Naive thymus-derived CD4-positive, alpha-beta T cell (primary cell): ENCODE data around the gene CFAP74. TPM values are rescaled to one million over a fixed set of nuclear protein-coding genes. Genes with fewer than 3 reads are reported as not detected.
A peak's percentile ranks its signal among the peaks of the same experiment; 100 is the strongest.
"Not testable (repeated sequence)": the region's sequence is repeated elsewhere in the genome, so short reads cannot be mapped to it uniquely, and the experiment has no call there.

Experiments used
- ATAC-seq: fragments of 150-1000 bp; cut with Tn5 transposase; 2 replicates; pipeline ENCODE4 v1.10.0; 2021; ENCODE audit warnings: mild to moderate bottlenecking, moderate library complexity
- CTCF ChIA-PET: fragments of 350-600 bp; sonication (Branson Sonifier 250); formaldehyde crosslinking; loops from one replicate; lab custom pipeline; 2021; ENCODE audit warnings: antibody characterized with exemption; lab: Charles Lee
- POLR2A ChIA-PET: fragments of 350-600 bp; sonication (Branson Sonifier 250); formaldehyde crosslinking; loops from one replicate; lab custom pipeline; 2021; ENCODE audit warnings: antibody characterized with exemption, inconsistent platforms; lab: Charles Lee
- DNase-seq, 9 donors: peaks; one replicate each; pipeline versions ENCODE4 v3.0.0 to v3.0.0-alpha.2; 2020 to 2022; ENCODE audit warnings: mixed read lengths in 1 of 9
- H3K27ac ChIP-seq: one replicate; pipeline ENCODE4 v1.7.0; 2013; ENCODE audit warnings: mild to moderate bottlenecking, low read depth, low read length, moderate library complexity
- H3K27me3 ChIP-seq, 2 donors: one replicate each; pipeline ENCODE4 v1.7.0; 2013; ENCODE audit warnings: low read length in 2 of 2, mild to moderate bottlenecking in 2 of 2, moderate library complexity in 2 of 2; ENCODE audit not compliant: control insufficient read depth in 2 of 2, insufficient read depth in 2 of 2
- H3K36me3 ChIP-seq, 3 experiments: 1 replicate in 2 of 3; 2 replicates in 1 of 3; pipeline ENCODE4 v1.7.0; 2013; ENCODE audit warnings: low read length in 3 of 3, mild to moderate bottlenecking in 3 of 3, moderate library complexity in 1 of 3; ENCODE audit not compliant: insufficient read depth in 3 of 3, control insufficient read depth in 2 of 3
- H3K4me1 ChIP-seq, 2 donors: one replicate each; pipeline ENCODE4 v1.7.0; 2013; ENCODE audit warnings: low read length in 2 of 2, mild to moderate bottlenecking in 2 of 2, moderate library complexity in 1 of 2; ENCODE audit not compliant: control insufficient read depth in 2 of 2, insufficient read depth in 2 of 2
- H3K4me3 ChIP-seq: 2 replicates; pipeline ENCODE4 v1.7.0; 2013; ENCODE audit warnings: mild to moderate bottlenecking, low read length
- H3K9me3 ChIP-seq, 3 experiments: 1 replicate in 2 of 3; 2 replicates in 1 of 3; pipeline ENCODE4 v1.7.0; 2013; ENCODE audit warnings: low read length in 3 of 3; ENCODE audit not compliant: control insufficient read depth in 2 of 3
- H3K27ac Mint-ChIP-seq, 9 donors: one replicate each; pipeline ENCODE4 v1.8.0; 2020 to 2022; ENCODE audit warnings: mixed read lengths in 9 of 9, mild to moderate bottlenecking in 8 of 9, moderate library complexity in 5 of 9, inconsistent platforms in 2 of 9
- H3K27me3 Mint-ChIP-seq, 5 donors: one replicate each; pipeline ENCODE4 v1.8.0; 2021 to 2022; ENCODE audit warnings: mixed read lengths in 5 of 5, mild to moderate bottlenecking in 1 of 5
- H3K36me3 Mint-ChIP-seq, 5 donors: one replicate each; pipeline ENCODE4 v1.8.0; 2020 to 2022; ENCODE audit warnings: mixed read lengths in 5 of 5, mild to moderate bottlenecking in 3 of 5, inconsistent platforms in 1 of 5
- H3K4me1 Mint-ChIP-seq, 7 donors: one replicate each; pipeline ENCODE4 v1.8.0; 2020 to 2022; ENCODE audit warnings: mixed read lengths in 7 of 7, mild to moderate bottlenecking in 3 of 7, inconsistent platforms in 1 of 7
- H3K4me3 Mint-ChIP-seq, 10 donors: one replicate each; pipeline ENCODE4 v1.8.0; 2020 to 2022; ENCODE audit warnings: mild to moderate bottlenecking in 10 of 10, mixed read lengths in 10 of 10, moderate library complexity in 6 of 10, inconsistent platforms in 2 of 10
- H3K9me3 Mint-ChIP-seq, 11 donors: one replicate each; pipeline ENCODE4 v1.8.0; 2020 to 2022; ENCODE audit warnings: mixed read lengths in 11 of 11, mild to moderate bottlenecking in 4 of 11, inconsistent platforms in 1 of 11, moderate library complexity in 1 of 11
- intact Hi-C, 2 donors: fragments of 100-400 bp; cut with micrococcal nuclease; formaldehyde crosslinking; loops; one replicate each; pipeline ENCODE4 v1.15.1; 2023
- polyA plus RNA-seq, 2 donors: library from polyadenylated mRNA; unstranded; fragments of 300-500 nt; fragmentation: Illumina TruSeq; gene quantifications; one replicate each; pipeline ENCODE4 v1.2.3, GENCODE V29; 2021
- total RNA-seq, 6 experiments: library from RNA in 5 of 6; stranded (reverse) in 5 of 6; gene quantifications; 1 replicate in 5 of 6; 2 replicates in 1 of 6; pipeline ENCODE4 v1.2.3 and lab custom pipeline; 2021 to 2026

The CFAP74 gene
- total and polyA plus RNA-seq, 7 experiments from 2014 or later, result not detected

DNA sequence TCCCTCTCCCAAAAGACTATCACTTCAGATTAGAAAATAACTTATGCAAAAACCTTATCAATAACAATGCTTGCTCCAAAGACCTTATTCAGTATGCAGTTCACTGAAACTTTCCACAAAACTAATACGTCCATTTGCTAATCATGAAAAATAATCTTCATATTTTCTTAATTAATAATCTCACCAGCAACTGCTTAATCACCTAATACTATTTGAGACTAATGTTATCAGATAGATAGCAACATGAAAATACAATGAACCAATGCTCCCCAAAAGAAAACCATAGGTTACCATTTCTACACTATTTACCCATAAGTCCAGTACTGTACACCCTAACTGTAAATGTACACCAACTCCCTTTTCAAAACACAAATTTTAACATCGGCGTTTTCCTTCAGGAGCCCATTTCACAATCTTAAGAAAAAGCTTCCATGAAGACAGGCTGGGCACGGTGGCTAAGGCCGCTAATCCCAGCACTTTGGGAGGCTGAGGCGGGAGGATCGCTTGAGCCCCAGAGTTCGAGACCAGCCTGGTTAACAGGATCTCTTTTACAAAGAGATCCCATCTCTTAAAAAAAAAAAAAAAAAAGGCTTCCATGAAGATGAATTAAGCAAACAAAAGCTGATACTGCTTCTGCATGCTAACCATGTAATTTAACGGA lies 114.4 kb downstream of the CFAP74 start:
- ATAC-seq (no peak), DNase-seq (no peak)
- intact Hi-C loops, result loop anchor here (2.0 to 5.0 kb wide), 2 partner anchors 47 to 108 kb away; no protein-coding TSS in a partner anchor
- peaks cover 0 to 12% (median 0%) of the 10 kb centered on the region in 5 donors for H3K36me3 Mint-ChIP-seq
- Histone ChIP-seq H3K27me3 (no peaks in the 10 kb centered on the region), H3K9me3 (no peaks in the 10 kb centered on the region), H3K4me3 (peak overlapping the region; percentile 55), H3K4me1 (peaks cover 38 to 39% of the 10 kb centered on the region in 2 donors), H3K27ac (peak overlapping the region; percentile 96), H3K36me3 (no peaks in the 10 kb centered on the region)
- peak overlapping the region; percentile 76 to 100 (median 86) for H3K4me3 Mint-ChIP-seq
- POLR2A ChIA-PET, result interaction anchor here (0.6 to 1.6 kb wide), 3 partner anchors 9 to 109 kb away, joined by 3 to 8 read pairs (median 3); no protein-coding TSS in a partner anchor
- peaks cover 0 to 2% (median 0%) of the 10 kb centered on the region in 11 donors for H3K9me3 Mint-ChIP-seq
- H3K27ac Mint-ChIP-seq, result peak overlapping the region; percentile 25 to 94 (median 88)
- CTCF ChIA-PET, result no interaction called here
- peaks cover 36 to 69% (median 48%) of the 10 kb centered on the region in 7 donors for H3K4me1 Mint-ChIP-seq
- no peaks in the 10 kb centered on the region for H3K27me3 Mint-ChIP-seq

DNA sequence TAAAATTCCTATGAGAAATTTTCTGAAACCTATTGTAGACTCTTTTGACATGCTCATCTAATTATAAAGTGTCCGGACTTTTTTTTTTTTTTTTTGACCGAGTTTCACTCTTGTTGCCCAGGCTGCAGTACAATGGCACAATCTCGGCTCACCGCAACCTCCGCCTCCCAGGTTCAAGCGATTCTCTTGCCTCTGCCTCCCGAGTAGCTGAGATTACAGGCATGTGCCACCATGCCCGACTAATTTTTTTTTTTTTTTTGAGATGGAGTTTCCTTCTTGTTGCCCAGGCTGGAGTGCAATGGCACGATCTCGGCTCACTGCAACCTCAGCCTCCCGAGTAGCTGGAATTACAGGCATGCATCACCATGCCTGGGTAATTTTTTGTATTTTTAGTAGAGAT lies 119.7 kb downstream of the CFAP74 start:
- intact Hi-C loops, H3K27ac ChIP-seq, H3K36me3 ChIP-seq, CTCF ChIA-PET, H3K9me3 Mint-ChIP-seq, H3K4me3 ChIP-seq, H3K27me3 Mint-ChIP-seq, POLR2A ChIA-PET, H3K27me3 ChIP-seq, H3K9me3 ChIP-seq, DNase-seq, ATAC-seq: not testable (repeated sequence)
- peaks cover 58 to 88% (median 67%) of the 10 kb centered on the region in 7 donors for H3K4me1 Mint-ChIP-seq
- peak overlapping the region in 6 of 9 donors; percentile 19 to 69 (median 38) for H3K27ac Mint-ChIP-seq
- peaks cover 51 to 62% of the 10 kb centered on the region in 2 donors for H3K4me1 ChIP-seq
- peak overlapping the region in 6 of 10 donors; percentile 36 to 69 (median 42) for H3K4me3 Mint-ChIP-seq
- H3K36me3 Mint-ChIP-seq, result peaks cover 1 to 14% (median 5%) of the 10 kb centered on the region in 5 donors

GRCh38 chr1:1883092-1883873 lies 120.3 kb downstream of the CFAP74 start:
- ChIA-PET CTCF (no interaction called here), POLR2A (no interaction called here)
- intact Hi-C loops, result no loop called here
- Histone ChIP-seq H3K4me1 (peaks cover 52 to 62% of the 10 kb centered on the region in 2 donors), H3K36me3 (peaks cover 0 to 5% (median 0%) of the 10 kb centered on the region in 3 experiments), H3K27ac (no peak overlapping the region), H3K4me3 (no peak overlapping the region), H3K9me3 (no peaks in the 10 kb centered on the region), H3K27me3 (no peaks in the 10 kb centered on the region)
- H3K9me3 Mint-ChIP-seq, result no peaks in the 10 kb centered on the region
- H3K4me3 Mint-ChIP-seq, result peak overlapping the region in 9 of 10 donors; percentile 10 to 69 (median 42)
- peak overlapping the region in 8 of 9 donors; percentile 19 to 72 (median 42) for H3K27ac Mint-ChIP-seq
- peaks cover 4 to 19% (median 11%) of the 10 kb centered on the region in 5 donors for H3K36me3 Mint-ChIP-seq
- ATAC-seq (no peak), DNase-seq (no peak)
- no peaks in the 10 kb centered on the region for H3K27me3 Mint-ChIP-seq
- H3K4me1 Mint-ChIP-seq, result peaks cover 58 to 88% (median 68%) of the 10 kb centered on the region in 7 donors

DNA sequence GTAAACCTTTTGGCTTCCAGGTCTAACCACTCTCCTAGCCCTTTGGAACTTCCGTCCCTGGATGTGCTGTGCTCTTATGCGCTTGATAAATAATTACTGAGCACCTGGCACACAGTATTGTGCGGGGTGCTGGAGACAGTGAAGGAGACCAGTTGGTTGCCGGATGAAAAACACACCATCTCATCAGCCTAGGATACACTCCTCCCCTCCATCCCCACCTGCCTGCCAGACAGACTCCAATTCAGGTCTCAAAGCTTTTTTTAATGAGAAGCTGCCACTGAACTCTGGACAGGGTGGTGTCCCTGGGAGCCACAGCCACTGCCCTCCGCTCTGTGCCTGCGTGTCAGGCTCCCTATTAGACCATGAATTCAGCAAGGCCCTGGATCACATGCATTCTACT lies 121.9 kb downstream of the CFAP74 start:
- DNase-seq (no peak), ATAC-seq (peak; percentile 22)
- peaks cover 39 to 52% of the 10 kb centered on the region in 2 donors for H3K4me1 ChIP-seq
- peak overlapping the region in 7 of 10 donors; percentile 19 to 73 (median 61) for H3K4me3 Mint-ChIP-seq
- no peaks in the 10 kb centered on the region for H3K9me3 Mint-ChIP-seq
- no peaks in the 10 kb centered on the region for H3K9me3 ChIP-seq
- ChIA-PET POLR2A (interaction anchor here (0.7 kb wide), 1 partner anchor 473 kb away, joined by 3 read pairs; no protein-coding TSS in a partner anchor), CTCF (no interaction called here)
- peaks cover 4 to 20% (median 10%) of the 10 kb centered on the region in 5 donors for H3K36me3 Mint-ChIP-seq
- H3K27me3 ChIP-seq, result no peaks in the 10 kb centered on the region
- intact Hi-C loops, result no loop called here
- H3K27ac Mint-ChIP-seq, result peak overlapping the region in 7 of 9 donors; percentile 13 to 74 (median 39)
- peaks cover 55 to 83% (median 64%) of the 10 kb centered on the region in 7 donors for H3K4me1 Mint-ChIP-seq
- H3K4me3 ChIP-seq, result no peak overlapping the region
- H3K27me3 Mint-ChIP-seq, result no peaks in the 10 kb centered on the region
- no peak overlapping the region for H3K27ac ChIP-seq
- H3K36me3 ChIP-seq, result peaks cover 0 to 9% (median 0%) of the 10 kb centered on the region in 3 experiments

GRCh38 chr1:1880617-1881312 lies 122.8 kb downstream of the CFAP74 start:
- peak overlapping the region in 9 of 10 donors; percentile 12 to 71 (median 61) for H3K4me3 Mint-ChIP-seq

DNA sequence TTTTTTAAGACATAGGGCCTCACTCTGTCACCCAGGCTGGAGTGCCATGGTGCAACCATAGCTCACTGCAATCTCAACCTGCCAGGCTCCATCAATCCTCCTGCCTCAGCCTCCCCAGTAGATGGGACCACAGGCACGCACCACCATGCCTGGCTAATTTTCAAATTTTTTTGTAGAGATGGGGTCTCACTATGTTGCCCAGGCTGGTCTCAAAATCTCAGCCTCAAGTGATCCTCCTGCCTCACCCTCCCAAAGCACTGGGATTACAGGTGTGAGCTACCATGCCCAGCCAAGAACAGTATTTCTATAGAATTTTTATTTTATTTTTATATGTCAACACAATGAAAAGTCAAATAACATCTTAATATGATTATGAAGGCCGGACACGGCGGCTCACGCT lies 123.6 kb downstream of the CFAP74 start:
- peaks cover 8 to 35% (median 13%) of the 10 kb centered on the region in 5 donors for H3K36me3 Mint-ChIP-seq
- H3K27ac Mint-ChIP-seq, result peak overlapping the region in 2 of 9 donors; percentile 48 to 60
- peak overlapping the region in 4 of 10 donors; percentile 17 to 39 (median 24) for H3K4me3 Mint-ChIP-seq
- Histone ChIP-seq H3K36me3 (peaks cover 0 to 27% (median 0%) of the 10 kb centered on the region in 3 experiments), H3K9me3 (no peaks in the 10 kb centered on the region), H3K27ac (no peak overlapping the region), H3K27me3 (no peaks in the 10 kb centered on the region), H3K4me1 (peaks cover 44 to 53% of the 10 kb centered on the region in 2 donors), H3K4me3 (no peak overlapping the region)
- no peaks in the 10 kb centered on the region for H3K9me3 Mint-ChIP-seq
- POLR2A ChIA-PET, result interaction anchor here (0.7 kb wide), 1 partner anchor 49 kb away, joined by 4 read pairs; no protein-coding TSS in a partner anchor
- no peaks in the 10 kb centered on the region for H3K27me3 Mint-ChIP-seq
- DNase-seq (no peak), ATAC-seq (no peak)
- CTCF ChIA-PET, result interaction anchor here (0.9 kb wide), 1 partner anchor 113 kb away, joined by 3 read pairs; no protein-coding TSS in a partner anchor
- intact Hi-C loops, result no loop called here
- peaks cover 61 to 92% (median 74%) of the 10 kb centered on the region in 7 donors for H3K4me1 Mint-ChIP-seq

More at GRCh38 chr1:1880617-1881312, 122.8 kb downstream of the CFAP74 start:
- H3K4me1 ChIP-seq, result peaks cover 45% of the 10 kb centered on the region in 2 donors
- H3K9me3 ChIP-seq, result no peaks in the 10 kb centered on the region
- Mint-ChIP-seq H3K27me3 (no peaks in the 10 kb centered on the region), H3K9me3 (no peaks in the 10 kb centered on the region), H3K27ac (peak overlapping the region in 8 of 9 donors; percentile 13 to 74 (median 42)), H3K36me3 (peaks cover 8 to 28% (median 13%) of the 10 kb centered on the region in 5 donors), H3K4me1 (peaks cover 58 to 85% (median 65%) of the 10 kb centered on the region in 7 donors)
- ATAC-seq, result no peak
- ChIA-PET POLR2A (no interaction called here), CTCF (no interaction called here)
- DNase-seq, result no peak
- no peaks in the 10 kb centered on the region for H3K27me3 ChIP-seq
- intact Hi-C loops, result no loop called here
- H3K4me3 ChIP-seq, result no peak overlapping the region
- peaks cover 0 to 19% (median 0%) of the 10 kb centered on the region in 3 experiments for H3K36me3 ChIP-seq
- H3K27ac ChIP-seq, result no peak overlapping the region
